HCT116 (cell line): ENCODE data around the gene ZNF396. TPM values are rescaled to one million over a fixed set of nuclear protein-coding genes. Genes with fewer than 3 reads are reported as not detected.

ENCODE experiments used
- ATF3 ChIP-seq: IDR thresholded peaks from 2 replicates; pipeline ENCODE4 v1.6.1; 2012
- CBX3 ChIP-seq: IDR thresholded peaks from 2 replicates; pipeline ENCODE4 v1.6.1; 2012; ENCODE audit warnings: low read depth
- EGR1 ChIP-seq: IDR thresholded peaks from 2 replicates; pipeline ENCODE4 v1.6.1; 2012; ENCODE audit warnings: low read depth
- ELF1 ChIP-seq: IDR thresholded peaks from 2 replicates; pipeline ENCODE4 v1.6.1; 2012; ENCODE audit warnings: low read depth, borderline replicate concordance
- EZH2 ChIP-seq: fragments of 200-600 bp; sonication (generic); IDR thresholded peaks from 2 replicates; pipeline ENCODE4 v1.6.1; 2017; ENCODE audit warnings: antibody characterized with exemption, mixed run types
- EZH2phosphoT487 ChIP-seq: fragments of 200-600 bp; IDR thresholded peaks from 2 replicates; pipeline ENCODE4 v1.6.1; 2018; ENCODE audit warnings: antibody characterized with exemption, borderline replicate concordance
- FOSL1 ChIP-seq: IDR thresholded peaks from 2 replicates; pipeline ENCODE4 v1.6.1; 2012; ENCODE audit warnings: low read depth
- POLR2A ChIP-seq: IDR thresholded peaks from 2 replicates; pipeline ENCODE4 v1.7.0; 2011; ENCODE audit warnings: borderline replicate concordance; ENCODE audit not compliant: insufficient read depth, insufficient read length; ENCODE audit errors: extremely low read depth
- SIN3A ChIP-seq: IDR thresholded peaks from 2 replicates; pipeline ENCODE4 v1.6.1; 2012; ENCODE audit warnings: low read depth
- TCF7L2 ChIP-seq: IDR thresholded peaks from 2 replicates; pipeline ENCODE4 v1.7.0; 2011; ENCODE audit warnings: borderline replicate concordance, inconsistent platforms; ENCODE audit not compliant: insufficient read depth, insufficient read length; ENCODE audit errors: extremely low read depth
- ZNF274 ChIP-seq: fragments of 200-500 bp; sonication (Bioruptor generic); IDR thresholded peaks from 2 replicates; pipeline ENCODE4 v1.6.1; 2014; ENCODE audit warnings: mild to moderate bottlenecking, low read depth, low read length, inconsistent platforms
- total RNA-seq: library from RNA; stranded (reverse); gene quantifications from one replicate; pipeline ENCODE4 v1.2.1, GENCODE V29; 2021; ENCODE audit not compliant: unreplicated experiment
- TF ChIP-seq, protein P1 (sequence below): IDR thresholded peaks from 2 replicates; pipeline ENCODE4 v1.6.1; 2012; ENCODE audit warnings: low read depth

The ZNF396 gene
- total RNA-seq, 1 experiment from 2014 or later = 1.3 TPM

- no peak for TF ChIP-seq FOSL1
- TF ChIP-seq CBX3 = peak; percentile 54; the same call in 1 of the 2 replicates
- peak; percentile 77; the same call in 1 of the 2 replicates for TF ChIP-seq SIN3A
- TF ChIP-seq ELF1 = peak; percentile 72
- TF ChIP-seq, protein P1, sequence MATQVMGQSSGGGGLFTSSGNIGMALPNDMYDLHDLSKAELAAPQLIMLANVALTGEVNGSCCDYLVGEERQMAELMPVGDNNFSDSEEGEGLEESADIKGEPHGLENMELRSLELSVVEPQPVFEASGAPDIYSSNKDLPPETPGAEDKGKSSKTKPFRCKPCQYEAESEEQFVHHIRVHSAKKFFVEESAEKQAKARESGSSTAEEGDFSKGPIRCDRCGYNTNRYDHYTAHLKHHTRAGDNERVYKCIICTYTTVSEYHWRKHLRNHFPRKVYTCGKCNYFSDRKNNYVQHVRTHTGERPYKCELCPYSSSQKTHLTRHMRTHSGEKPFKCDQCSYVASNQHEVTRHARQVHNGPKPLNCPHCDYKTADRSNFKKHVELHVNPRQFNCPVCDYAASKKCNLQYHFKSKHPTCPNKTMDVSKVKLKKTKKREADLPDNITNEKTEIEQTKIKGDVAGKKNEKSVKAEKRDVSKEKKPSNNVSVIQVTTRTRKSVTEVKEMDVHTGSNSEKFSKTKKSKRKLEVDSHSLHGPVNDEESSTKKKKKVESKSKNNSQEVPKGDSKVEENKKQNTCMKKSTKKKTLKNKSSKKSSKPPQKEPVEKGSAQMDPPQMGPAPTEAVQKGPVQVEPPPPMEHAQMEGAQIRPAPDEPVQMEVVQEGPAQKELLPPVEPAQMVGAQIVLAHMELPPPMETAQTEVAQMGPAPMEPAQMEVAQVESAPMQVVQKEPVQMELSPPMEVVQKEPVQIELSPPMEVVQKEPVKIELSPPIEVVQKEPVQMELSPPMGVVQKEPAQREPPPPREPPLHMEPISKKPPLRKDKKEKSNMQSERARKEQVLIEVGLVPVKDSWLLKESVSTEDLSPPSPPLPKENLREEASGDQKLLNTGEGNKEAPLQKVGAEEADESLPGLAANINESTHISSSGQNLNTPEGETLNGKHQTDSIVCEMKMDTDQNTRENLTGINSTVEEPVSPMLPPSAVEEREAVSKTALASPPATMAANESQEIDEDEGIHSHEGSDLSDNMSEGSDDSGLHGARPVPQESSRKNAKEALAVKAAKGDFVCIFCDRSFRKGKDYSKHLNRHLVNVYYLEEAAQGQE = no peak
- TF ChIP-seq ATF3 = no peak
- no peak for TF ChIP-seq ZNF274
- peak; percentile 70 for TF ChIP-seq EGR1
- no peak for TF ChIP-seq EZH2phosphoT487
- no peak for TF ChIP-seq POLR2A
- TF ChIP-seq TCF7L2 = no peak
- TF ChIP-seq EZH2 = no peak
Measured at GRCh38 chr18:35343936-35344735, 33.0 kb downstream of the ZNF396 start, which contains the start of gene ZNF24 (continued).
